Thoracic aorta (tissue), 2 donors: ENCODE data around the gene KDM6A. TPM values are rescaled to one million over a fixed set of nuclear protein-coding genes. Genes with fewer than 3 reads are reported as not detected.

Experiments used
- ATAC-seq: fragments of 150-250 bp; one replicate; pipeline ENCODE4 v1.8.0; 2017; ENCODE audit warnings: low read depth; ENCODE audit not compliant: insufficient number of reproducible peaks, low FRiP score
- DNase-seq: peaks from one replicate; pipeline ENCODE4 v3.0.0-alpha.2; 2020; ENCODE audit warnings: low spot score
- H3K27ac ChIP-seq, 2 donors: fragments of 200-600 bp; sonication (generic); 1 replicate in 1 of 2; 2 replicates in 1 of 2; pipeline ENCODE4 v1.5.1; 2016; ENCODE audit warnings: mild to moderate bottlenecking in 2 of 2, moderate library complexity in 2 of 2
- H3K27me3 ChIP-seq: fragments of 200-600 bp; sonication (generic); replicated peaks from 2 replicates; pipeline ENCODE4 v1.6.0; 2016; ENCODE audit warnings: mild to moderate bottlenecking; ENCODE audit not compliant: insufficient read depth
- H3K36me3 ChIP-seq: fragments of 200-600 bp; sonication (generic); one replicate; pipeline ENCODE4 v1.5.1; 2016
- H3K4me1 ChIP-seq, 2 donors: fragments of 200-600 bp; sonication (generic); 1 replicate in 1 of 2; 2 replicates in 1 of 2; pipeline versions ENCODE4 v1.5.1 to v1.6.0; 2016; ENCODE audit warnings: low read depth in 2 of 2, mild to moderate bottlenecking in 1 of 2; ENCODE audit not compliant: control insufficient read depth in 1 of 2
- H3K4me3 ChIP-seq: fragments of 200-600 bp; sonication (generic); 2 replicates; pipeline ENCODE4 v1.5.1; 2016; ENCODE audit warnings: mild to moderate bottlenecking
- H3K9me3 ChIP-seq: fragments of 200-600 bp; sonication (generic); 2 replicates; pipeline ENCODE4 v1.5.1; 2016
- total RNA-seq, 2 donors: library from RNA; depleted of rRNA; stranded (reverse); fragments of >200 nt; gene quantifications; one replicate each; pipeline versions ENCODE4 v1.1.0 to v1.2.3, GENCODE V29; 2016
- TF ChIP-seq, protein P1 (sequence below): fragments of 200-600 bp; sonication (generic); IDR thresholded peaks from one replicate; pipeline ENCODE4 v1.5.1; 2019; ENCODE audit warnings: antibody characterized with exemption

KDM6A gene
- total RNA-seq, 2 donors from 2014 or later: 18.3 to 26.9 TPM

DNA sequence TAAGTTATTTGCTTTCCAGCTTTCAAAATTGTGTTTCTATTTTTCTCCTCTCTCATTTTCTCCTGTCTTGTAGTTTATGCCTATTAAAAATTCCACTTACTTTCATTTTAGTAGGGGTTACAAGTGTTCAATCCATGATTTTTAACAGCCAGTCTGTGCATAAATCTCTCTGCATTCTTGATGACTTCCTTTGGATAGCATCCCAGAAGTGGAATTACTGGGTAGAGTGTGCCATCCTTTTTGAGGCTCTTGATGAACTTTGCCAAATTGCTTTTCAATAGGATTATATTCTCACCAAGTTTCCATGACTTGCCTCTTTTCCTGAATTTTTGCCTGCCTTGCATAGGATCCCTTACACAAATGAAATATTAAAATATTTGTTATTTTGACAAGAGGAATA, 269.2 kb downstream of the KDM6A start:
- H3K4me1 ChIP-seq: no peaks in the 10 kb centered on the region
- H3K27ac ChIP-seq: no peak overlapping the region
- no peaks in the 10 kb centered on the region for H3K27me3 ChIP-seq
- H3K9me3 ChIP-seq: no peaks in the 10 kb centered on the region
- H3K4me3 ChIP-seq: no peak overlapping the region
- TF ChIP-seq, protein P1, sequence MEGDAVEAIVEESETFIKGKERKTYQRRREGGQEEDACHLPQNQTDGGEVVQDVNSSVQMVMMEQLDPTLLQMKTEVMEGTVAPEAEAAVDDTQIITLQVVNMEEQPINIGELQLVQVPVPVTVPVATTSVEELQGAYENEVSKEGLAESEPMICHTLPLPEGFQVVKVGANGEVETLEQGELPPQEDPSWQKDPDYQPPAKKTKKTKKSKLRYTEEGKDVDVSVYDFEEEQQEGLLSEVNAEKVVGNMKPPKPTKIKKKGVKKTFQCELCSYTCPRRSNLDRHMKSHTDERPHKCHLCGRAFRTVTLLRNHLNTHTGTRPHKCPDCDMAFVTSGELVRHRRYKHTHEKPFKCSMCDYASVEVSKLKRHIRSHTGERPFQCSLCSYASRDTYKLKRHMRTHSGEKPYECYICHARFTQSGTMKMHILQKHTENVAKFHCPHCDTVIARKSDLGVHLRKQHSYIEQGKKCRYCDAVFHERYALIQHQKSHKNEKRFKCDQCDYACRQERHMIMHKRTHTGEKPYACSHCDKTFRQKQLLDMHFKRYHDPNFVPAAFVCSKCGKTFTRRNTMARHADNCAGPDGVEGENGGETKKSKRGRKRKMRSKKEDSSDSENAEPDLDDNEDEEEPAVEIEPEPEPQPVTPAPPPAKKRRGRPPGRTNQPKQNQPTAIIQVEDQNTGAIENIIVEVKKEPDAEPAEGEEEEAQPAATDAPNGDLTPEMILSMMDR: no peak
- ATAC-seq (no peak), DNase-seq (no peak)
- no peaks in the 10 kb centered on the region for H3K36me3 ChIP-seq

DNA sequence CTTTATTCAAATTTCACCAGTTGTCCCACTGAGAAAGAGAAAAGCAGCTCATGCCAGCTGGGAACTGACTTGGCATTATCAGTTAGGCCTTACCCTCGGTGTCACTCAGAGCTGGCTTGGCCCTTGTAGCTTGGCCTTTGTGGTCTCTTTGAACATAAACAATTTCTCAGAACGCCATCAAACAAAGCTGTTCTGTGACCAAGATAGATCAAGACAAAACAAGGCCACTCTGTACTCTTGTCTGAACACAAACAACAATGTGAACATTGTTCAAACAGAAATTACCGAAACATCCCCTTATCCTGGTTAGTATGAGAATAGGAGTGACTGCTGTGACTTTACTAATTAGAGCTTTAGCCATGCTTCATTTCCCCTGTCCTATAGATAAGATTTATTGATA, 270.5 kb downstream of the KDM6A start:
- H3K36me3 ChIP-seq: no peaks in the 10 kb centered on the region
- no peaks in the 10 kb centered on the region for H3K9me3 ChIP-seq
- DNase-seq (no peak), ATAC-seq (no peak)
- H3K27ac ChIP-seq: no peak overlapping the region
- no peaks in the 10 kb centered on the region for H3K27me3 ChIP-seq
- no peaks in the 10 kb centered on the region for H3K4me1 ChIP-seq
- no peak overlapping the region for H3K4me3 ChIP-seq
- TF ChIP-seq, protein P1: no peak

DNA sequence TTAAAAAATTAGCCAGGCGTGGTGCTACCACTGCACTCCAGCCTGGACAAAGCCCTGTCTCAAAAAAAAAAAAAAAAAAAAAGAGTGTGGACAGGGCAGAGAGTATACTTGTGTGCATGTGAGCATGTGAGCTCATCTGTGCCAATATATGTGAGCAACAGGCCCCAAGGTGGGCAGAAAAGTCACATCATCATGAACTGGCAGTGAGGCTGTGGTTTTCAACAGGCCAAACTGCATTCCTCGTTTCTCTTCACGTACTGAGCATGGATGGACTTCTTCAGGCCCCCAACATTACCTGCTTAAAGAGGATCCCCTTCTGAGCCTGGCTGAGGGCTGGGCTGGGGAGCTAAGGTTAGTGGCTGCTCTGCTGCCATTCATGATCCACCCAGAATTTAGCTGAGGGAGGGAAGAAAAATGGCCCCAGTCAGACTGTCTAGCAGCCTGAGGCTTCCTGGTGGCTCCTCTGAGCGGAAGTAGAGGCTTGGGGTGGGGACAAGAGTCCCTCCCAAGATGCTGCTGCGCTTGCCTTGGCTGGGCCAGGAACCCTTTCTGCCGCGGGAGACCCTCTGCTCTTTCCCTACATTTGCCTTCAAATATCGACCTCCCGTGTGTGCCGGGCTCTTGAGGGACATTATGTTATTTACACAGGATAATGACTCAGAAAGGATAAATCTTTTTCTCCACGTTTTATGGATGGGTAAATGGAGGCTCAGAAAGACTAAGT, 272.7 kb downstream of the KDM6A start:
- Histone ChIP-seq H3K27ac (no peak overlapping the region), H3K36me3 (no peaks in the 10 kb centered on the region), H3K4me1 (no peaks in the 10 kb centered on the region), H3K4me3 (no peak overlapping the region), H3K27me3 (no peaks in the 10 kb centered on the region), H3K9me3 (no peaks in the 10 kb centered on the region)
- no peak for DNase-seq
- TF ChIP-seq, protein P1: no peak
- ATAC-seq: no peak

DNA sequence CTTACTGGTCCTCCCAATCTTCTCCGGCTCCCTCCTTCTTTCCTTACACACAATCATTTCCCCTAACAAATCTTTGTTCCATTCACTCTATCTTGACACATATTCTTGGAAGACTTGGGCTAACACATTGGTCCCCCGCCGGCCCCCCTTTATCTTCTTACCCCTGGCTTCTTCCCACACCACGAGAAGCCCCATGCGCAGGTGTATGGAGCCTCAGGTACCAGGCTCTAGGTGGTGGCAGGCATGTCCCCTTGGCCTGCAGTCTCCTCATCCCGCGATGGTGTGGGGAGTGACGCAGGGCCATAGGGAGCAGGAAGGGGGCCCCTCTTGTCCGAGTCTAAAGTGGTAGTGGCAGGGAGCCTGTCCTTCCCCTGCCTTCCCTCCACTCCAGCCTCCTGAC, 277.8 kb downstream of the KDM6A start:
- Histone ChIP-seq H3K4me1 (no peaks in the 10 kb centered on the region), H3K36me3 (no peaks in the 10 kb centered on the region), H3K9me3 (no peaks in the 10 kb centered on the region), H3K4me3 (no peak overlapping the region), H3K27me3 (no peaks in the 10 kb centered on the region), H3K27ac (no peak overlapping the region)
- TF ChIP-seq, protein P1: no peak
- ATAC-seq (no peak), DNase-seq (no peak)

DNA sequence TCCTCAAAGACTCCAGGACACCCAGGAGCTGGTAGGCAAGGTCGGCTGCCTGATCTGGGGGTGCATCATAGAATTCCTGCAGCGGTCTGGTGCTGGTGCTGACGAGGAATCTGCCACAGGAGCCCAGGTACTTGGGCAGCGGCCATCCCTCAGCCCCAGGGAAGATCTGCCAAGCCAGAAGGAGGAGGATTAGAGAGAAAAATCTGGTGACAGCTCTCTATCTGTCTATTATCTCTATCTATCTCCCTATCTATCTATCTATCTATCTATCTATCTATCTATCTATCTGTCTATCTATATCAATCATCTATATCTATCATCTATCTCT, 281.0 kb downstream of the KDM6A start:
- no peak overlapping the region for H3K4me3 ChIP-seq
- no peaks in the 10 kb centered on the region for H3K4me1 ChIP-seq
- no peaks in the 10 kb centered on the region for H3K9me3 ChIP-seq
- DNase-seq (no peak), ATAC-seq (no peak)
- no peaks in the 10 kb centered on the region for H3K27me3 ChIP-seq
- H3K27ac ChIP-seq: no peak overlapping the region
- TF ChIP-seq, protein P1: no peak
- no peaks in the 10 kb centered on the region for H3K36me3 ChIP-seq
